ENCODE measurements around the gene EIPR1.

- TF ChIP-seq, protein P1, sequence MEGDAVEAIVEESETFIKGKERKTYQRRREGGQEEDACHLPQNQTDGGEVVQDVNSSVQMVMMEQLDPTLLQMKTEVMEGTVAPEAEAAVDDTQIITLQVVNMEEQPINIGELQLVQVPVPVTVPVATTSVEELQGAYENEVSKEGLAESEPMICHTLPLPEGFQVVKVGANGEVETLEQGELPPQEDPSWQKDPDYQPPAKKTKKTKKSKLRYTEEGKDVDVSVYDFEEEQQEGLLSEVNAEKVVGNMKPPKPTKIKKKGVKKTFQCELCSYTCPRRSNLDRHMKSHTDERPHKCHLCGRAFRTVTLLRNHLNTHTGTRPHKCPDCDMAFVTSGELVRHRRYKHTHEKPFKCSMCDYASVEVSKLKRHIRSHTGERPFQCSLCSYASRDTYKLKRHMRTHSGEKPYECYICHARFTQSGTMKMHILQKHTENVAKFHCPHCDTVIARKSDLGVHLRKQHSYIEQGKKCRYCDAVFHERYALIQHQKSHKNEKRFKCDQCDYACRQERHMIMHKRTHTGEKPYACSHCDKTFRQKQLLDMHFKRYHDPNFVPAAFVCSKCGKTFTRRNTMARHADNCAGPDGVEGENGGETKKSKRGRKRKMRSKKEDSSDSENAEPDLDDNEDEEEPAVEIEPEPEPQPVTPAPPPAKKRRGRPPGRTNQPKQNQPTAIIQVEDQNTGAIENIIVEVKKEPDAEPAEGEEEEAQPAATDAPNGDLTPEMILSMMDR (conservative IDR thresholded peaks at IDR 0.05) = peak; percentile 57; the same call in 1 of the 2 replicates
- no peak for TF ChIP-seq EZH2 (IDR thresholded peaks at IDR 0.05; ENCODE audit: low read depth)
Observed at GRCh38 chr2:3424171-3424795, 46.7 kb upstream of the EIPR1 start.
